ENCODE measurements around the gene MELTF.
"Not testable (repeated sequence)": the region's sequence is repeated elsewhere in the genome, so short reads cannot be mapped to it uniquely, and the experiment has no call there.

GRCh38 chr3:197034778-197035177 lies 5.2 kb upstream of the MELTF start:
- TF ChIP-seq POLR2A, CTCF (IDR thresholded peaks at IDR 0.05): not testable (repeated sequence)

All from uterus (tissue), 2 donors.